GM08714 (cell line): Measurements from ENCODE around the gene MYNN.

Experiments used
- H3K4me3 ChIP-seq: fragments of 200-500 bp; sonication (Bioruptor generic); 2 replicates; pipeline ENCODE4 v1.5.1; 2014; ENCODE audit warnings: mild to moderate bottlenecking, low read length, inconsistent platforms
- ZNF274 ChIP-seq: IDR thresholded peaks from 2 replicates; pipeline ENCODE4 v1.6.1; 2012; ENCODE audit warnings: mild to moderate bottlenecking, low read depth, low read length

MYNN gene

DNA sequence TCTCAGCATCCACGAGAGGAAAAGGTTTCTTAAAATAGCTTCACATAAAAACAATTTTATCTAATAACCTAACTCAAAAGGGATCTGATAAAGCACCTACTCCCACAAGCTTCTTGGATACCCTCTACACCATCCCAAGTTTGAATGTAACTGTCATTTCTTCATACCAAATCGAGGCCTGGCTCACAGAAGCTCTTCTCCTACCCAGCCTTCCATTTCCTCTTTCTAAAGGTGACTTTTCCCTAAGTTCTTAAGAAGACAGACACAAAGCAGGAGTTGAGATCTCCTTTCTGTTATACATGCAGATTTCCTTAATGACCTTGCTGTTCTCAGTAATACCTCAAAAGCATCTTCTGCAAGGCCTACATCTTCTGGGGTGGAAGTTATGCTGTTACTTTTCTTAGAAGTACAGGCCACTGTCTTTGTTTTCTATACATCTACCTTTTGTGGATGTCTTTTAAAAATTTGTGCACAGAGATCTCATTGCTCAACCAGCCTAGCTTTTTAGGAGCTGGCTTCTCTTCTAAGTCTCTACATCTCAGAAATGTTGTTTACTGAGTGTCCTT is 36.1 kb downstream of the MYNN start:
- no peak for TF ChIP-seq ZNF274
- H3K4me3 ChIP-seq, result no peak overlapping the region

DNA sequence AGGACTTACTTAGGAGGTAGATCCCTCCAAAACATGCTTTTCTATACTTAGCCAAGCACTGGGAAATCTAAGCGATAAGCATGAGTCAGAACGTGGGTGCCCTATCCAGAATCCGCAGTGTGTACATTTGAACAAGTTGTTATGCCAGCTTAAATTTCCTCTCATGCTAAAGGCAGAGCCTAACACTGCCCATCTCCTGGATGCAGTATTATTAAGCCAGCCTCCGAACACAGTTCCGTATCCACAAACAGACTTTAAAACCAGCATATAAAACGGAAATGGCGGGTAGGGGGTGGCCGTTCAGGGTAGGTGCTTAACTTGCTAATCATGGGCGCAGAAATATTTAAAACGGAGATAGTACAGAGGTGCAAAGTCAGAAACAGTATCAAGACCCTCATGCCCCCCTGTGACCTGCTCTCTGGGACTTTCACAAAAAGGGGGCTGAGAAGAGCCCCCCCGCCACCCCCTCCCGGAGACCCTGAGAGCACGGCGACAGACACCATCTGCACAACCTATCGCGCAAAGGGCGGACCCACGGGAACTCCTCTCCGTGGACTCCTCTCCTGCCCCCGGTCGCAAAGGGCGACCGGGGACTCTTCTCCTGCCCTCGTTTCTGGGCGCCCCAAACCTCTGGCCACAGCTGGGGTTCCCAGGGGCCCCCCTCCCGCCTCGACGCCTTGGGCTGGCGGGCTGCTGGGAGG is 38.6 kb downstream of the MYNN start:
- peak overlapping the region; percentile 52; the same call in 1 of the 2 replicates for H3K4me3 ChIP-seq
- no peak for TF ChIP-seq ZNF274

DNA sequence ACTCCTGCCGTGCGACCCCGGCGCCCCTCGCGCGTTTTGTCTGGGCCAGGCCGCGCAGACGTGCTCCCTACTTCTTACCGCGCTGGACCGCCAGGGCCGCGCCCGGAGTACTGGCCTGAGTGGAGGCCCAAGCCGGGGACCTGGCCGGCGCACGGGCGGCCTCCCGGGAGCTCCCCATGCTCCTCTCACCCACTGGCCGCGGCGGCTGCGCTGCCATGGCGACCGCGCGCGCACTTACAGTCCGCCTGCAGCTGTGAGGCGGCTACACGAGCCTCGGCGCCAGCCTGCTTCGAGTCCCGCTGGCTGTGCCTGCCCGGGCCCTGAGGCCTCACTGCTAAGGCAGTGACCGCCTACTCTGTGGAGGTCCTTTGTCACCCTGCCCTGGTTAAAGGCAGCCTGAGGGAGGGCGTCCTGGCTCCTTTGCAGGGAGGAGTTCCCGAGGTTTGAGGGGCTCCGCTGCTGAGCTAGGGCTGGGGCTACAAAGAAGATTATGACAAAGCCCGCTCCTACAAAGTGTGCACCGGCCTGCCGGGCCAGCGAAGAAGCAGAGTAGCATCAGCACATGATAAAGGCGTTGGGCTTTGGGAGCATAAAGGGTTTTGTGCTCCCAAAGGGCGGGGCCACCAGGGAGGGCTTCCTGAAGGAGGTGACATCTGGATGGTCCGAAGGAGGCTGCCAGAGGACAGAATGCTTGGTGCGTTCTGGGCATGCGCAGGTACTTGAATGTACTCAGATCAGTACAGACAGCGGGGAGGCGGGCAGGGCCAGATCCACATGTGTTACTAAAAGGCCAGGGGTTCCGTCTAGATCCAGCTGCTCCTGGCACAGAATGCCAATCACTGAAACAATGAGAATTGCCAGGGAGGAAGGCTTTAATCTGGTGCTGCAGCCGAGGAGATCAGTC is 39.4 kb downstream of the MYNN start, which contains the start of the genes LRRC34 and LRRIQ4:
LRRC34 (minus strand) TSS at position 573 of the 904 bp plus-strand sequence; CDS start at position 217, 356 bp downstream.
LRRIQ4 (plus strand) TSS at position 539 of the 904 bp plus-strand sequence. CDS start 9,052 bp downstream, outside the sequence.
- TF ChIP-seq ZNF274, result no peak
- H3K4me3 ChIP-seq, result peak within 1 kb of the TSS; percentile 52; the same call in 1 of the 2 replicates

DNA sequence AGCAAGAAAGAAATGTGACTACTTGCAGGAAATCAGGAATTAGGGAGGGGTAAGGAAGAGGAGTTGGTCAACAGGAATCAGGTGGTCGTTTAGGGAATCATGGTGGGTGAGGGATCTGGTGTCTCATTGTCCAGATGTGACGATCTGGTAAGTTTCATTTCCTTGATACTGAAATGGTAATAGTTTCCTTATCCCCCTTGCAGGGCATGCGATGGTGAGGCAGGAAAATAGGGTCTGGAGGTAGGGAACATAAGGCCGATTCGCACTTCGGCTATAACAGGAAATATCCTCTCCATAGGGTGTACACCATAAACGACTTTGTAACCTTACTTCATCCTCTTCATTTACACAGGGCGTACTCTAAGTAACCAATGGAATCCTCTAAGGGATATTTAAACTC is 40.1 kb downstream of the MYNN start:
- no peak for TF ChIP-seq ZNF274
- H3K4me3 ChIP-seq, result peak overlapping the region; percentile 52; the same call in 1 of the 2 replicates

DNA sequence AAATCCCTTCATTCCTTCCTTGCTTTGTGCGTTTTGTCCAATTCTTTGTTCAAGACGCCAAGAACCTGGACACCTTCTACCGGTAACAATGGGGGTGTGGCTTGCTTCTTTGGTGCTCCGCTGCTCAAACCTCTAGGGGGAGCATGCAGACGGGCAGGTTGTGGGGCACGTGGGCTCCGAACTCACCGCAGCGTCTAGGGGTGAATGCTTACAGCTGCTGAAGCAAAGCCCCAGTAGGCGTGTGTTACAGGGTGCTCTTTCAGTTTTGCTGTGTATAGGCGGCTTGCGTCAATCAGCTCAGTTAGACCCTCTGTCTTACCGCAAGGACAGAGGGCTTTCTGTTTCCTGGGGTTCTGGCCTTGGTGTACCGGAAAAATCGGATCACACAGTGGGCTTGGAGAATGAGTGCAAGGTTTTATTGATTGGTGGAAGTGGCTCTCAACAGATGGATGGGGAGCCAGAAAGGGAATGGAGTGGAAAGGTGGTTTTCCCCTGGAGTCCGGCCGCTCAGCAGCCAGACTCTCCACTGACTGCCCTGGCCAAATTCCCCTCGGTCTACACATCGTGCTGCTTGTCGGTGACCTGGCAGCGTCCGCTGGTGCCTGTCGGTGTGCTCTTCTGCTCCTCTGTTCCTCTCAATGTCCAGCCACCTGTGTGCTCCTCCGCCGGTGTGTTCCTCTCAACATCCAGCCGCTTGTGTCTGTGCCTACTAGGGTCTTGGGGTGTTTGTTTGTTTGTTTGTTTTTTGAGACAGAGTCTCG is 40.7 kb downstream of the MYNN start:
- no peak for TF ChIP-seq ZNF274
- H3K4me3 ChIP-seq, result peak overlapping the region; percentile 52; the same call in 1 of the 2 replicates

DNA sequence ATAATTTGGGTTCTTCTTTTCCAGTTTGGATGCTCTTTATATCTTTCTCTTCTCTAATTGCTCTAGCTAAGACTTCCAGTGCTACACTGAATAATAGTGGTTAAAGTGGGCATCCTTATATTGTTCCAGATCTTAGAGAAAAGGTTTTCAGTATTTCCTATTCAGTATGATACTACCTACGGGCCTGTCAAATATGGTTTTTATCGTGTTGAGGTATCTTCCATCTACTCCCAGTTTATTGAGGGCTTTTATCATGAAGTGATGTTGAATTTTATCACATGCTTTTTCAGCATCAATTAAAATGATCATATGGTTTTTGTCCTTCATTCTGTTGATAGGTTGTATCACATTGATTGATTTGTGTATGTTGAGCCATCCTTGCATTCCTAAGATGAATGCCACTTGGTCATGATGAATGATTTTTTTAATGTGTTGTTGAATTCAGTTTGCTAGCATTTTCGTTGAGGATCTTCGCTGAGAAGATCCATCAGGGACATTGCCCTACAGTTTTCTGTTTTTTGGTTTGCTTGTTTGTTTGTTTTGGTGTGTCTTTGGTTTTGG is 42.5 kb downstream of the MYNN start:
- no peak overlapping the region for H3K4me3 ChIP-seq
- TF ChIP-seq ZNF274, result no peak

DNA sequence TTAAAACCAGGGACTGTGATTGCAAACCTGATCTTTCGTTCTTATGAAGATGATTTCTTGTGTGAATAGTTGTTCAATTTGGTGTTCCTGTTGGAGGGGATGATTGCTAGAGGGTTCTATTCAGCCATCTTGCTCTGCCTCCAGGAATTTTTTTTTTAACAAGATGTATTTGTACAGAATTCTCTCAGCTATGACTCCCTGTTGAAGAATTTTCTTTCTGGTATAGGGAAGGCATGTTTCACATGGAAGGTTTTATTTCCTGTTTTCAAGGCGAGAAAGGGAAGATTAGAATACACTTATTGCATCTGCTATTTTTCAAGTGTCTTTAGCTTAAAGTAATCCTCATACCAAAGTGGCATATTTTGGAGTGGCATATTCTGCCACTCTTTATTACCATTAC is 45.1 kb downstream of the MYNN start:
- TF ChIP-seq ZNF274, result no peak
- no peak overlapping the region for H3K4me3 ChIP-seq

DNA sequence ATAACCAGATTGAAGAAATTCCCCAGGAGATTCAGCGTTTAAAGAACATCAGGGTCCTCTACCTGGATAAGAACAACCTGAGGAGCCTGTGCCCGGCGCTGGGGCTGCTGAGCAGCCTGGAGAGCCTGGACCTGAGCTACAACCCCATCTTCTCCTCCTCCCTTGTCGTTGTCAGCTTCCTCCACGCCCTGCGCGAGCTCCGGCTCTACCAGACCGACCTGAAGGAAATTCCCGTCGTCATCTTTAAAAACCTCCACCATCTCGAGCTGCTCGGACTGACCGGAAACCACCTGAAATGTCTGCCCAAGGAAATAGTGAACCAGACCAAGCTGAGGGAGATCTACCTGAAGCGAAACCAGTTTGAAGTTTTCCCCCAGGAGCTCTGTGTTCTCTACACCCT is 48.9 kb downstream of the MYNN start:
- no peak for TF ChIP-seq ZNF274
- H3K4me3 ChIP-seq, result no peak overlapping the region

DNA sequence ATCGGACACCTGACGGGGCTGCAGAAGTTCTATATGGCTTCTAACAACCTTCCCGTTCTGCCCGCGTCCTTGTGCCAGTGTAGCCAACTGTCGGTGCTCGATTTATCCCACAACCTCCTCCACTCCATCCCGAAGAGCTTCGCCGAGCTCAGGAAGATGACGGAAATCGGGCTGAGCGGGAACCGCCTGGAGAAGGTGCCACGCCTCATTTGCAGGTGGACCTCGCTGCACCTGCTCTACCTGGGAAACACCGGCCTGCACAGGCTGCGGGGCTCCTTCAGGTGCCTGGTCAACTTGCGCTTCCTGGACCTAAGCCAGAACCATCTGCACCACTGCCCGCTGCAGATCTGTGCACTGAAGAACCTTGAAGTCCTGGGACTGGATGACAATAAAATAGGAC is 49.3 kb downstream of the MYNN start:
- H3K4me3 ChIP-seq, result no peak overlapping the region
- TF ChIP-seq ZNF274, result no peak

DNA sequence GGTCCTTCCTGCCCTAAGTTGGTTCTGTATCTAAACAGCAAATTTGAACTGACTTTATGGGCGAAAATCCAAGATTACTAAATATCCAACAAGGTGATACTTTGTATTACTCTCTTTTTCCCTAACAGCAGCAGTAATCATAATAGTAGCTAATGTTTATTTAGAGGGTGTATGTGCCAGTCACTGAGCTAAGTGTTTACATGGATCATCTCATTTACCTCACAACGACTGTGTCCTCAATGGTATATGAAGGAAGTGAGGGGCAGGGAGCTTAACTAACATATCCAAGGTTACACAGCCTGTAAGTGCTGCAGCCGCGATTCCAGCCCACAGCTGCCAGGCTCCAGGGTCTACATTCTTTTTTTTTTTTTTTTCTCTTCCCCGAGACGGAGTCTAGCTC is 49.8 kb downstream of the MYNN start:
- H3K4me3 ChIP-seq, result no peak overlapping the region
- TF ChIP-seq ZNF274, result no peak

DNA sequence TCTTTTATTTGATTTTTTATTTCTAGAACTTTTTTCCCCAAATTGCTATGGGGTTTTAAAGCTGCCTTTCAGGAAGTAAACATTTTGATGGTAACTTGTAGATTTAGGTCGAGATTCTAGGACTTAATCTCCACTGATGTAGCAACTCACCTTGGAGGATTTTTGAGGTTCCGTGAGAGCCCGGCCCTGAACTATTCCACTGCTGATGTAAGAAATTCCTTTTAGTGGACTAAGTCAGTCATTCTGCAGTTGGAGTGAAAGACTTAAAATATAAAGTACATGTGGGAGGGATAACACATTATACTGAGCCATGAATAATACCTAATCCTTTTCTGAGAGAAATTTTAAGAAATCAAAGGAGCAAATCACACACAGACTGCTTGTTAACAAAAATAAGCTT is 52.1 kb downstream of the MYNN start:
- TF ChIP-seq ZNF274, result no peak
- H3K4me3 ChIP-seq, result no peak overlapping the region

DNA sequence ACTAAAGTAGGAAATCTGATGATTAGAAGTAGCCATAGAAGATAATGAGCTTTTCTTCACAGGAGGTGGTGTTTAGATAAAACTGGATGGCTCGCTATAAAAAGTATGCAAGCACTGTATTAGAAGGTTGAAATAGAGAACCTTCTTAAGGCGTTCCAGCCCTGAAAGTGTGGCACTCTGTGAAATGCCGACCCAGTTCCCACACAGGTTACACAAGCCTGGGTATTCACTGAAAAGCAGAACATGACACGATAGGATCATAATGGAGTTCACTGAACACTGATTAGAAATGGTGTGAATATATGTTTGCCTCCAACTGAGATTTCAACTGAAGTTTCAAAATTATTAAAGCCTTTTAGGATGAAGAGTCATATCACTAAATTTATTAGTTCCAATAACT is 54.5 kb downstream of the MYNN start:
- TF ChIP-seq ZNF274, result no peak
- H3K4me3 ChIP-seq, result no peak overlapping the region

DNA sequence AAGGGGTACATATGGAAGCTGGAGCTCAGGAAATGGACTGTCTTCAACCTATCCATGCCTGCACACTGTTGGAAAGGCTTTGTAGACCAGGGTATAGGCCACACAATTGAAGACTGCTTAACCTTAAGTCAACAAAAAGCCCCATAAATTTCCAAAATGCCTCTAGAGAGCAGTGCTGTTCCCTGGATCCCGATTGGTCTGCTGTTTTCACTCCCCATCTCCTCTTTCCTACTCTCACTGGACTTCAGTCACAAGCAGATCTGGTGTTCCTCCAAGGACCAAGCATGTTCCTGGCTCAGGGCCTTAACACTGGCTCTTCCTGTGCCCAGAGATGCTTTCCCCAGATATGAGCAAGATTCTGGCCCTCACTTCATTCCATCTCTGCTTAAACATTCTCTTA is 62.3 kb downstream of the MYNN start:
- TF ChIP-seq ZNF274, result no peak
- H3K4me3 ChIP-seq, result no peak overlapping the region
